SK-N-SH (cell line): ENCODE data around the gene CASK.

ENCODE experiments used
- EP300 ChIP-seq, 2 experiments: IDR thresholded peaks; 2 replicates each; pipeline versions ENCODE4 v1.4.0 to v1.6.1; 2012; ENCODE audit warnings: borderline replicate concordance in 1 of 2, low read depth in 1 of 2, low read length in 1 of 2
- FOXM1 ChIP-seq: IDR thresholded peaks from 2 replicates; pipeline ENCODE4 v1.4.0; 2012; ENCODE audit warnings: low read depth, mild to moderate bottlenecking
- MEF2A ChIP-seq: IDR thresholded peaks from 2 replicates; pipeline ENCODE4 v1.4.0; 2012; ENCODE audit warnings: low read depth, borderline replicate concordance
- YY1 ChIP-seq: IDR thresholded peaks from 2 replicates; pipeline ENCODE4 v1.4.0; 2012; ENCODE audit warnings: low read depth, mild to moderate bottlenecking
- ZBTB33 ChIP-seq: IDR thresholded peaks from 2 replicates; pipeline ENCODE4 v1.4.0; 2012; ENCODE audit warnings: low read depth, borderline replicate concordance
- TF ChIP-seq, protein P1 (sequence below): fragments of 200-600 bp; sonication (generic); IDR thresholded peaks from 2 replicates; pipeline ENCODE4 v1.6.1; 2017; ENCODE audit warnings: antibody characterized with exemption, mild to moderate bottlenecking, moderate library complexity

DNA sequence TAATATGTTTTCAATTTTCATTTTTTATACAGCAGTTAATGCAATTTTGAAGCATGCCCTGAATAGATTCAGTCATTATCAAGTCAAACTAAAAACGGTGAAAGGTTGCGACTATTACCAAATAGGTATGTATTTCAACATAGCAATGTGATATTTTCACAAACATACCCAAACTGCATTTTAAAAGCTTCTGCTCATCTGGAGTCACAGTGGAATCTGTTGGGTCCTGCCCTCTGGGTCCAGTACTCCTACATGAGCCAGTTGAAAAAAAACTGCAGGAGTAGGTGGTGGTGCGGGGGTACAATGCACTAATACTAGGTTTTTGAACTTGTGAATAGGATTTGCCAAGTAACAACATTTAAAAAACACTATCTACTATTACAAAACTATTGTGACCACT, 233.6 kb downstream of the CASK start:
- TF ChIP-seq, protein P1, sequence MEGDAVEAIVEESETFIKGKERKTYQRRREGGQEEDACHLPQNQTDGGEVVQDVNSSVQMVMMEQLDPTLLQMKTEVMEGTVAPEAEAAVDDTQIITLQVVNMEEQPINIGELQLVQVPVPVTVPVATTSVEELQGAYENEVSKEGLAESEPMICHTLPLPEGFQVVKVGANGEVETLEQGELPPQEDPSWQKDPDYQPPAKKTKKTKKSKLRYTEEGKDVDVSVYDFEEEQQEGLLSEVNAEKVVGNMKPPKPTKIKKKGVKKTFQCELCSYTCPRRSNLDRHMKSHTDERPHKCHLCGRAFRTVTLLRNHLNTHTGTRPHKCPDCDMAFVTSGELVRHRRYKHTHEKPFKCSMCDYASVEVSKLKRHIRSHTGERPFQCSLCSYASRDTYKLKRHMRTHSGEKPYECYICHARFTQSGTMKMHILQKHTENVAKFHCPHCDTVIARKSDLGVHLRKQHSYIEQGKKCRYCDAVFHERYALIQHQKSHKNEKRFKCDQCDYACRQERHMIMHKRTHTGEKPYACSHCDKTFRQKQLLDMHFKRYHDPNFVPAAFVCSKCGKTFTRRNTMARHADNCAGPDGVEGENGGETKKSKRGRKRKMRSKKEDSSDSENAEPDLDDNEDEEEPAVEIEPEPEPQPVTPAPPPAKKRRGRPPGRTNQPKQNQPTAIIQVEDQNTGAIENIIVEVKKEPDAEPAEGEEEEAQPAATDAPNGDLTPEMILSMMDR: no peak
- TF ChIP-seq EP300 (IDR thresholded peaks at IDR 0.05; ENCODE audit: borderline replicate concordance in 1 of 2, low read depth in 1 of 2, low read length in 1 of 2): no peak
- TF ChIP-seq YY1: no peak
- TF ChIP-seq FOXM1: no peak
- TF ChIP-seq ZBTB33: no peak
- TF ChIP-seq MEF2A: no peak
